ENCODE measurements around the gene SLC4A8. TPM values are rescaled to one million over a fixed set of nuclear protein-coding genes. Genes with fewer than 3 reads are reported as not detected.

The SLC4A8 gene
- total RNA-seq, 2 experiments from 2014 or later = 1.3 to 1.8 TPM

DNA sequence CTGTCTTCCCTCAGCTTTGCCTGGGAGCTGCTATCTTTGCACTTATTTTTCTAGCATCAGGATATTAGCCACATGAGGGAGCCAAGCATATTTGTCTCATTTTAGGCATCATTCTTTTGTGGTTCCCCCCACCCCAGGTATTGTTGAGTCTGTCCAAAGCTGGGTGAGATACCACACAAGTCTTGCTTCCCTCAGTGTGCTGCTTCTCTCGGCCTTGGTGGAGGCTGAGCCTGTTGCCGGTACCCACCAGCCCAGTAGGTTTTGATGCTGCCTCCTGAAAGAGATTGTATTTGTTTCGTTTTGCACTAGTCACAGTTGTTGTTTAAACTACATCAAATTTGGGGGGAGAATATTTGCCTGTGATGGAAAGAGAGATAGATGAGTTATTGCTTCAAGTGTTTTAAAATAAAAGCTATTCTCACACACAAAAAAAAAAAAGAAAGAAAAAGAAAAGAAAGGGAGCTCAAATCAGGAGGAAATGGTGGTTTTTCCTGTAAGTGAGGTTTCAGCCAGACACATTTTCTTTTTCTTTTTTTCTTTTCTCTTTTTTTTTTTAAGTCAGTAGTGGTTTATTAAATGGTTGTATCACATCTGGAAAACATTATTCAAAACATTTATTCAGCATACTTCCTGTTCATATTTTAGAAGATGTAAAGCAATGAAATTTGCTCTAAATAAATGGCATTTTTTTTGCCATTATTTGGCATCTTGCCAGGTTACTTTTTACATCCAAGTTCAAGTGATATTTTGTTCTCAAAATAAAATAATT lies 58.5 kb downstream of the SLC4A8 start:
- Mint-ChIP-seq H3K36me3 (ENCODE audit: low read depth) (no peaks in the 10 kb centered on the region), H3K4me3 (peak overlapping the region; percentile 77), H3K27me3 (no peaks in the 10 kb centered on the region), H3K9me3 (no peaks in the 10 kb centered on the region), H3K4me1 (ENCODE audit: low read depth) (peaks cover 43% of the 10 kb centered on the region), H3K27ac (peak overlapping the region; percentile 80)
- ChIA-PET POLR2A (interaction anchor here (1.0 to 1.1 kb wide), 2 partner anchors 100 to 338 kb away, joined by 4 to 8 read pairs; no protein-coding TSS in a partner anchor), CTCF (interaction anchor here (1.6 kb wide), 1 partner anchor 87 kb away, joined by 3 read pairs; no protein-coding TSS in a partner anchor)
- H3K4me3 ChIP-seq (ENCODE audit: low read length) = peak overlapping the region; percentile 2
- H3K9me3 ChIP-seq (ENCODE audit: control insufficient read depth in 1 of 2, insufficient read depth in 1 of 2, low read length in 2 of 2) = no peaks in the 10 kb centered on the region
- ATAC-seq (ENCODE audit: poor library complexity) = peak; percentile 58
- no peaks in the 10 kb centered on the region for H3K27me3 ChIP-seq (ENCODE audit: control insufficient read depth in 1 of 2, insufficient read depth in 2 of 2, low read length in 2 of 2)
- no peaks in the 10 kb centered on the region for H3K36me3 ChIP-seq (ENCODE audit: insufficient read depth, low read length)
- peaks cover 25% of the 10 kb centered on the region for H3K4me1 ChIP-seq (ENCODE audit: insufficient read depth, low read length)
- intact Hi-C loops (cut with DNase I, micrococcal nuclease) = no loop called here
- TF ChIP-seq, protein P1, sequence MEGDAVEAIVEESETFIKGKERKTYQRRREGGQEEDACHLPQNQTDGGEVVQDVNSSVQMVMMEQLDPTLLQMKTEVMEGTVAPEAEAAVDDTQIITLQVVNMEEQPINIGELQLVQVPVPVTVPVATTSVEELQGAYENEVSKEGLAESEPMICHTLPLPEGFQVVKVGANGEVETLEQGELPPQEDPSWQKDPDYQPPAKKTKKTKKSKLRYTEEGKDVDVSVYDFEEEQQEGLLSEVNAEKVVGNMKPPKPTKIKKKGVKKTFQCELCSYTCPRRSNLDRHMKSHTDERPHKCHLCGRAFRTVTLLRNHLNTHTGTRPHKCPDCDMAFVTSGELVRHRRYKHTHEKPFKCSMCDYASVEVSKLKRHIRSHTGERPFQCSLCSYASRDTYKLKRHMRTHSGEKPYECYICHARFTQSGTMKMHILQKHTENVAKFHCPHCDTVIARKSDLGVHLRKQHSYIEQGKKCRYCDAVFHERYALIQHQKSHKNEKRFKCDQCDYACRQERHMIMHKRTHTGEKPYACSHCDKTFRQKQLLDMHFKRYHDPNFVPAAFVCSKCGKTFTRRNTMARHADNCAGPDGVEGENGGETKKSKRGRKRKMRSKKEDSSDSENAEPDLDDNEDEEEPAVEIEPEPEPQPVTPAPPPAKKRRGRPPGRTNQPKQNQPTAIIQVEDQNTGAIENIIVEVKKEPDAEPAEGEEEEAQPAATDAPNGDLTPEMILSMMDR (IDR thresholded peaks at IDR 0.05) = no peak
- peak in 10 of 14 experiments; percentile 3 to 53 (median 26) for DNase-seq
- peak overlapping the region; percentile 31 to 45 for H3K27ac ChIP-seq (ENCODE audit: low read depth in 1 of 2, low read length in 2 of 2)

DNA sequence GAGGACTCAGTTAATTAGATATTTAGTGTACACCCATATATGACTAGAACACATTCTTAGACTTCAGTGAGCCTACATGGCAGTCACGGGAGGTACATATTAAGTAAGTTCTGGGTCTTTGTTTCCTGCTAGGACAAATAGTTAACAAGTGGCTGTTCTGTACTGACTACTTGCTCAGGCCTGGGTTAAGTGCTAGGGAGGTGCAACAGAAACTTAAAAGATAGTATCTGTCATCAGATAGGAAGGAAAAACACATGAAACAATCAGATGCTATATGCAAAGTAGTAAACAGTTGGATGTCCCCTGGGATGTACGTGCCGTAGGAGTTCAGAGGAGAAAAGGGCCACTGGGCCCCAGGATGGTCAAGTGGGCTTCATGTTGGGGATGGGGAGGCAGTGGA lies 59.5 kb downstream of the SLC4A8 start:
- Histone ChIP-seq H3K9me3 (ENCODE audit: control insufficient read depth in 1 of 2, insufficient read depth in 1 of 2, low read length in 2 of 2) (no peaks in the 10 kb centered on the region), H3K36me3 (ENCODE audit: insufficient read depth, low read length) (no peaks in the 10 kb centered on the region), H3K4me1 (ENCODE audit: insufficient read depth, low read length) (peaks cover 25% of the 10 kb centered on the region), H3K27me3 (ENCODE audit: control insufficient read depth in 1 of 2, insufficient read depth in 2 of 2, low read length in 2 of 2) (no peaks in the 10 kb centered on the region), H3K27ac (ENCODE audit: low read depth in 1 of 2, low read length in 2 of 2) (peak overlapping the region in 1 of 2 donors; percentile 25), H3K4me3 (ENCODE audit: low read length) (no peak overlapping the region)
- no peaks in the 10 kb centered on the region for H3K9me3 Mint-ChIP-seq
- no peaks in the 10 kb centered on the region for H3K36me3 Mint-ChIP-seq (ENCODE audit: low read depth)
- POLR2A ChIA-PET = no interaction called here
- H3K27me3 Mint-ChIP-seq = no peaks in the 10 kb centered on the region
- TF ChIP-seq, protein P1 (IDR thresholded peaks at IDR 0.05) = no peak
- ATAC-seq (ENCODE audit: poor library complexity) = no peak
- H3K4me1 Mint-ChIP-seq (ENCODE audit: low read depth) = peaks cover 43% of the 10 kb centered on the region
- intact Hi-C loops (cut with DNase I, micrococcal nuclease) = no loop called here
- H3K4me3 Mint-ChIP-seq = peak overlapping the region; percentile 26
- peak overlapping the region; percentile 80 for H3K27ac Mint-ChIP-seq
- peak in 1 of 14 experiments; percentile 6 for DNase-seq
- CTCF ChIA-PET = no interaction called here

DNA sequence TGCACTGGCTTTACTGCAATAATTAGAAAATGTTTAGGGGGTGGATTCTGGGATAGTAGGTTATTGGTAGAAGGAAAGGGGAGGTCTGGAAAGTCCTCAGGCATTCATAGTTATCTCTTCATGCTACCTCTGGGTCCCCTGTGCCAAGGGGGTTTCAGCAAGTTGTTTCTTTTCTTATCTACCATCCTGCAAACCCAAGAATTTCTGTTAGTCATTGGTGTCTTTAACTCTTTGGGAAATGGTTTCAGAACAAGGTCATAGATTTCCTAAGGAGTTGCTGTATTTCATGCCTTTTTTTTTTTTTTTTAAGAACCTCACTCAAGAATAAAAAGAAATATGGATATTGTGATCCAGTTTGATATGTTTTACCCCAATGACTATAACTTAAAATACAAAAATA lies 63.6 kb downstream of the SLC4A8 start:
- no peak overlapping the region for H3K27ac Mint-ChIP-seq
- H3K27me3 ChIP-seq (ENCODE audit: control insufficient read depth in 1 of 2, insufficient read depth in 2 of 2, low read length in 2 of 2) = no peaks in the 10 kb centered on the region
- H3K4me1 Mint-ChIP-seq (ENCODE audit: low read depth) = peaks cover 21% of the 10 kb centered on the region
- ATAC-seq (ENCODE audit: poor library complexity) = no peak
- no peaks in the 10 kb centered on the region for H3K9me3 Mint-ChIP-seq
- H3K4me1 ChIP-seq (ENCODE audit: insufficient read depth, low read length) = peaks cover 16% of the 10 kb centered on the region
- H3K9me3 ChIP-seq (ENCODE audit: control insufficient read depth in 1 of 2, insufficient read depth in 1 of 2, low read length in 2 of 2) = no peaks in the 10 kb centered on the region
- H3K36me3 Mint-ChIP-seq (ENCODE audit: low read depth) = no peaks in the 10 kb centered on the region
- H3K4me3 Mint-ChIP-seq = no peak overlapping the region
- ChIA-PET POLR2A (no interaction called here), CTCF (no interaction called here)
- H3K36me3 ChIP-seq (ENCODE audit: insufficient read depth, low read length) = no peaks in the 10 kb centered on the region
- H3K4me3 ChIP-seq (ENCODE audit: low read length) = no peak overlapping the region
- TF ChIP-seq, protein P1 (IDR thresholded peaks at IDR 0.05) = no peak
- intact Hi-C loops (cut with DNase I, micrococcal nuclease) = no loop called here
- no peak overlapping the region for H3K27ac ChIP-seq (ENCODE audit: low read depth in 1 of 2, low read length in 2 of 2)
- no peak for DNase-seq
- H3K27me3 Mint-ChIP-seq = no peaks in the 10 kb centered on the region

Measured in CD4-positive, alpha-beta T cell (primary cell).